GM13976 (cell line): ENCODE data around the gene FOXO3.
"Not testable (repeated sequence)": the region's sequence is repeated elsewhere in the genome, so short reads cannot be mapped to it uniquely, and the experiment has no call there.

Experiments
- DNase-seq: peaks from one replicate; pipeline ENCODE4 v3.0.0; 2012; ENCODE audit warnings: low spot score
- in situ Hi-C: fragments of 300-500 bp; cut with MboI; formaldehyde crosslinking; loops from one replicate; pipeline ENCODE4 v1.12.0; 2022; ENCODE audit warnings: low sequenced_read_pairs, mixed read lengths, inconsistent platforms; ENCODE audit not compliant: unreplicated experiment
- TF ChIP-seq, protein P1 (sequence below): IDR thresholded peaks from 2 replicates; pipeline ENCODE4 v1.5.1; 2012; ENCODE audit warnings: borderline replicate concordance, mild to moderate bottlenecking; ENCODE audit not compliant: insufficient read depth; ENCODE audit errors: extremely low read depth, missing control alignments, control extremely low read depth

Gene FOXO3

DNA sequence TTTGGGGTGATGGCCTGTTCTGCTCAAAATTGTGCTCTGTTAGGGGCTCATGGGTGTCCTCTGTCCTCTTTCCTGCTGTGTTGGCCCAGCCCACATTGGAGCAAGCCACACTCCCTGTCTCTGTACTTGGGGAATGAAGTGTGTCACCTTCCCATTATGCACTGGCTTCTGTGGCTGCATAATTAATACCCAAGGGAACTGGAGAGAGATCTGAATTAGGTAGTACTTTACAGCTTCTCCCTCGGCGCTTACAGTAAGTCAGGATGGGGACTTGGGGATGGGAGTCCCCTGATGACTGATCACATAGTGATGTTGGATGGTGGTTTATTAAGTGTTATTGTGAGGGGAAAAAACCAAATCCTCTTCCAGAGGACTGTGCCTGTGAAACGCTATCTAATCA lies 116.6 kb downstream of the FOXO3 start:
- TF ChIP-seq, protein P1, sequence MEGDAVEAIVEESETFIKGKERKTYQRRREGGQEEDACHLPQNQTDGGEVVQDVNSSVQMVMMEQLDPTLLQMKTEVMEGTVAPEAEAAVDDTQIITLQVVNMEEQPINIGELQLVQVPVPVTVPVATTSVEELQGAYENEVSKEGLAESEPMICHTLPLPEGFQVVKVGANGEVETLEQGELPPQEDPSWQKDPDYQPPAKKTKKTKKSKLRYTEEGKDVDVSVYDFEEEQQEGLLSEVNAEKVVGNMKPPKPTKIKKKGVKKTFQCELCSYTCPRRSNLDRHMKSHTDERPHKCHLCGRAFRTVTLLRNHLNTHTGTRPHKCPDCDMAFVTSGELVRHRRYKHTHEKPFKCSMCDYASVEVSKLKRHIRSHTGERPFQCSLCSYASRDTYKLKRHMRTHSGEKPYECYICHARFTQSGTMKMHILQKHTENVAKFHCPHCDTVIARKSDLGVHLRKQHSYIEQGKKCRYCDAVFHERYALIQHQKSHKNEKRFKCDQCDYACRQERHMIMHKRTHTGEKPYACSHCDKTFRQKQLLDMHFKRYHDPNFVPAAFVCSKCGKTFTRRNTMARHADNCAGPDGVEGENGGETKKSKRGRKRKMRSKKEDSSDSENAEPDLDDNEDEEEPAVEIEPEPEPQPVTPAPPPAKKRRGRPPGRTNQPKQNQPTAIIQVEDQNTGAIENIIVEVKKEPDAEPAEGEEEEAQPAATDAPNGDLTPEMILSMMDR, result no peak
- in situ Hi-C loops, result no loop called here
- DNase-seq, result no peak

DNA sequence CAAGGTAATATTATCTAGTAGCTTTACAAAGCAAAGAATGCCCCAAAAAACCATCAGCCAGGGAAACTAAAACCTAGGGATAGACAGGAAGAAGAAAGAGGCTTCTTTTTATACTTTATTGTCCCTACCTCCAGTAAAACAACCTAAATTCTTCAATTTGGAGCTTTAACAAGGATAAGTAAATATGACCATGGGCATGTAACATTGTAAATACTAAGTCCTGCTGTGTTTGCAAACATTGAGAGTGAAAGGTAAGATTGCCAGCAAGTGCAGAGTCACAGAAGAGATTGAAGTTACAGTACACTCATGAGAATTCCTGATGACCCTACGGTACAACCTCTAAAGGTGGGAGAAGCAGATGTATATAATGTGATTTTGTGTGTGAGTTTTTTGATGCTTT lies 117.2 kb downstream of the FOXO3 start:
- DNase-seq, result no peak
- in situ Hi-C loops, result no loop called here
- TF ChIP-seq, protein P1, result no peak

- in situ Hi-C loops, DNase-seq: not testable (repeated sequence)
Observed at GRCh38 chr6:108680314-108680713, 119.6 kb downstream of the FOXO3 start.

- in situ Hi-C loops, DNase-seq: not testable (repeated sequence)
Observed at GRCh38 chr6:108681721-108682120, 121.0 kb downstream of the FOXO3 start.

- DNase-seq, in situ Hi-C loops: not testable (repeated sequence)
Observed at GRCh38 chr6:108682383-108683119, 121.8 kb downstream of the FOXO3 start.

GRCh38 chr6:108683976-108684375 lies 123.3 kb downstream of the FOXO3 start:
- DNase-seq, in situ Hi-C loops: not testable (repeated sequence)

GRCh38 chr6:108684771-108685329 lies 124.1 kb downstream of the FOXO3 start:
- no peak for DNase-seq
- TF ChIP-seq, protein P1, result no peak
- in situ Hi-C loops, result no loop called here

- no peak for DNase-seq
- in situ Hi-C loops, result no loop called here
- TF ChIP-seq, protein P1, result no peak
Observed at GRCh38 chr6:108685970-108686369, 125.3 kb downstream of the FOXO3 start.

DNA sequence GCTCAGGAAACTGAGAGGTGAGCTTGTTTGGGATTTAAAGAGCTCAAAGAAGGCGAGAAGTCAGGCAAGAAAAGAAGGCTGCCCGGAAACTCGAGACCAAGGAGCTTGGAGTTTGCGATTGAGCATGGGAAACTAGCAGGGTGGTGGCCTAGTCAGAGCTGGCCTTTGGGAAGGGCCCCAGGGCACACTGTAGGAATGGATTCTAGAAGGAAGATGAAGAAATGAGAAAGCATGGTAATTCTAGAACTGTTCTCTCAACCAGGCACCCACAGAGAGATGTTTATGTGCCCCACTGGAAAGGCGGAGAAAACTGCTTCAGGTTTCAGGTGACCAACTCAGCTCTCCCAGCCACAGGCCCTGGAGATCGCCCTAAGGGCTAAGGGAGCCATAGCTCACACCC lies 126.2 kb downstream of the FOXO3 start:
- TF ChIP-seq, protein P1, result no peak
- DNase-seq, result no peak
- in situ Hi-C loops, result no loop called here
